ENCODE results near the gene TMEM143. TPM values are rescaled to one million over a fixed set of nuclear protein-coding genes. Genes with fewer than 3 reads are reported as not detected.
"Not testable (repeated sequence)": the region's sequence is repeated elsewhere in the genome, so short reads cannot be mapped to it uniquely, and the experiment has no call there.

The TMEM143 gene
- total RNA-seq, 1 donor from 2014 or later: 19.0 TPM

DNA sequence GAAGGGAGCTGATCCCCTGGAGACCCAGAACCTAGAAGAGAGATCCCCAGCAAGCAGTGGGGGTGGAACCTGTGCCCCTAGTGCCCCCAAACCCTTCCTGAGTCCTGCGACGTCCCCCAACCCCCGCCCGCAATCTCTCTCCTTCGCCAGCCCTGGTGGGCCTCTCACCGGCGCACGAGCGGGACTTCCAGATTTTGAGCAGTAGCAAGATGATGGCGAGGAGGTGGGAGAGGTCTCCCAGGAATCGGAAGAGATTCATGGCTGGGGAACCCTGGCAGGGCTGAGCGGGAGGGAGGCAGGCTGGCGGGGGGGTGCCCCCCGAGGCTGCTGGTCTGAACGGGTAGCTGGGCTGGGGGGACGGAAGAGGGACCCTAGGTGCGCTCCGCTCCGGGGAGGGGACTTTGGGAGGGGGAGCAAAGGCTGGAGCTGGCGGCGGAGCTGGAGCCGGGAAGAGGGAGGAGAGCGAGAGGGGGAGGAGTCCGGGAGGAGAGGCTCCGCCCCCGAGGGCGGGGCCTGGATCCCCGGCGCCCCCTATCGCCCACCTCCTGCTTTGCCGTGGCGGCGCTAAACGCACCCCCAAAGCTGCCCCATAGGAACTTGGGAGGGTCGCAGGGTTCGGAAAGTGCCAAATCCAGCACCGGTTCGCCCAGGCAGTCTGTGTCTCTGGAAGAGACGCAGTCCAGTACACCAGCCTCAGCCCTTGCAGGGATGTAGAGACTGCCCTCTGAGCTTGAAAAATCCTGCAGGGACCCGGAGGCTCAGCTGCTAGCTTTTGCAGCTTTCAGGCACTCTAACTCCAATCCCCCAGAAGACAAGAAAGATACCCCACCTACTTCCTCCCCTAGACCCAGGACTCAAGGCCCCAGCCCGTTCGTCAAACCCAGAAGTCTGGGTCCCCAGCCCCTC lies 27.6 kb upstream of the TMEM143 start, which contains the start of gene KDELR1:
Gene KDELR1, minus strand, starts transcription at position 452 of the 906 bp plus-strand sequence. Its CDS starts 193 bp downstream, at position 259.
- peak; percentile 97 for ATAC-seq
- peak; percentile 83 for DNase-seq (ENCODE audit: low spot score)

DNA sequence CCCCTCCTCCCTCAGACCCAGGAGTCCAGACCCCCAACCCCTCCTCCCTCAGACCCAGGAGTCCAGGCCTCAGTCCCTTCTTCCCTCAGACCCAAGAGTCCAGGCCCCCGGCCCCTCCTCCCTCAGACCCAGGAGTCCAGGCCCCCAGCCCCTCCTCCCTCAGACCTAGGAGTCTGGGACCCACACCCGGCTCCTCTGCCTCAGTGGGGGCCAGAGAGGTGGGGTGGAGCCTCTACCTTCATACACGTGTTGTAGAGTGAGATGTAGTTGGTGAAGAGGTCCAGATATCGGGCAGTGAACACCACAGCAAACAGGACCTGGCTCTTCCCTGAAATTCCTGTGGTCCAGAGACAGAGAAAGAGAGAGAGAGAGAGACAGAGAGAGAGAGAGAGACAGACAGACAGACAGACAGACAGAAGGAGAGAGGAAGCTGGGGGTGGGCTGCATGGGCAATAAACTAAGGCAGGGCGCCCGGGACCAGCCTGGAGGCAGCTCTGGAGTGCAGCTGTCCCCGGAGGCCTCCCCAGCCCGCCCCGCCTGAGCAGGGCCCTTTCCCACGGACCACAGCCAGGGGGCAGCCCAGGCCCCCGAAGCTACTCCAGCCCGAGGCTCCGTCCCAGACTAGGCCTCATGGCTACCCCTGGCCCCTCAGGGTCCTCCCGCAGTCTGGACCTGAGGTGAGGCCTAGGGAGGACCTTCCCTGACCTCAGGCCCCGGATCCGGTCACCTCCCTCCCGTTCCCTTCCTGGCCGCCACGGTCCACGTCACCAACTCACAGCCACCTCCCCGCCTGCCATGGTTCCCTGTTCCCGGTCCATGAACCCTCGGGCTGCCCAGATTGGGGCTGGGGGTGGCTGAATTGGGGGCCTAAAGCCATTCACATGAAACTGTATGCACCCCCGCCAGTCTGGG lies 26.7 kb upstream of the TMEM143 start:
- ATAC-seq: peak; percentile 78

DNA sequence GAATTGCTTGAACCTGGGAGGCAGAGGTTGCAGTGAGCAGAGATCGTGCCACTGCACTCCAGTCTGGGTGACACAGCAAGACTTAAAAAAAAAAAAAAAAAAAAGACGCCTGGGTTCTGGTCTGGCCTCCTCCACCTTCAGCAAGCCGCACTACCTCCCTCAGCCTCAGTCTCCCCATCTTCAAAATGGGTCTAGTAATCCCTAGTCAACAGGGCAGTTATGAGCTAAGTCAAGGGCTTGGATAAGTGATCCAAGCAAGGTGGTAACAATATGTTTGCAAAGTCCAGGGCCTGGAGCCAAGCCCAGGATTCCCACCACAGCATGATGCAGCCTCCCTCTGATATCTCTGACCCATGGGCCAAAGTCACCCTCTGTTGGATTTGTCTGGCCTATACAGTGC lies 23.2 kb upstream of the TMEM143 start:
- ATAC-seq (no peak), DNase-seq (ENCODE audit: low spot score) (no peak)

More for the DNA sequence above, 26.7 kb upstream of the TMEM143 start:
- peak; percentile 67 for DNase-seq (ENCODE audit: low spot score)

DNA sequence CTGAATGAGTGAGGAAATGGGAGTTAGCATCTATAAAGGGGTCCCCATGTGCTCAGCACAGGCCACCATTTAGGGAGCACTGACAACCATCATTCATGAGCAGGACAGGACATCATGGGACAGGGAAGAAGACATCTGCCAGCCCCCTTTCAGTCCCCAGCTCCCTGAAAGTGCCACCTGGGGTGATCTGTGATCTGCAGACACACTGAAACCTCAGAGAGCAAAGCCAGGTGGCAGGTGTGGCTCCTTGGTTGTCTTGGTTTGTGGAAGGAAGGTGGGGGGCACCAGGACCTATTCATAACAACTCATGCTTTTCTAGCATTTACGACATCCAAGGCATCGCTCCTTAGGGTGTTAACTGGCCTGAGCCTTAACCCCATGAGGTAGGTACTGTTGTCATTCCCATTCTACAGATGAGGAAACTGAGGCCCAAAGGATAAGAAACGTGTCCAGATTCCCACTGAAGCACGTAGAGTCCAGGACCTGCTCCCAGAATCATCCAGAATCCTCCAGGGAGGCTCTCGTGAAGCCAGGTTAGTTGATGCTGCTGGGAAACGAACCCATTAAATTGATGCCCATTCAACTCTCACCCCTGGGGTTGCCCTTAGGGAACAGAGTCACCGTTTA lies 21.8 kb upstream of the TMEM143 start:
- no peak for DNase-seq (ENCODE audit: low spot score)
- ATAC-seq: no peak

DNA sequence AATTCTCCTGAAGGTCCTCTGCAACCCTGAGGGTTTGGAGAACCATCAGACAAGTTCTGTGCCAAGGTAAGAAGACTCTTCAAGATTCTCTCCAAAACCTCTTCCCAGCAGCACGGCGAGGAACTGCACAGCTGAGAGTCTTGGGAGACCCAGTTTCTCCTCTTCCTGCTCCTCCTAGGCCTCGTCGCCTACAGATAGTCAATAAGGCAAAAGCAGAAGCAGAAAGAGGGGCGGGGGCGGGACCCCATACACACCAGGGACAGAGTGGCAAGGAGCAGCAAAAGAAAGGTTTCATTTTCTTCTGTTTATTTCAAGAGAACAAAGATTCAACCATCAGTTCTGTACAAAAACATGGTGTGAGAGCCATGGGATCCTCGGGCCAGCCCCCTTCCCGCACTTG lies 18.5 kb upstream of the TMEM143 start:
- DNase-seq (ENCODE audit: low spot score): no peak
- no peak for ATAC-seq

DNA sequence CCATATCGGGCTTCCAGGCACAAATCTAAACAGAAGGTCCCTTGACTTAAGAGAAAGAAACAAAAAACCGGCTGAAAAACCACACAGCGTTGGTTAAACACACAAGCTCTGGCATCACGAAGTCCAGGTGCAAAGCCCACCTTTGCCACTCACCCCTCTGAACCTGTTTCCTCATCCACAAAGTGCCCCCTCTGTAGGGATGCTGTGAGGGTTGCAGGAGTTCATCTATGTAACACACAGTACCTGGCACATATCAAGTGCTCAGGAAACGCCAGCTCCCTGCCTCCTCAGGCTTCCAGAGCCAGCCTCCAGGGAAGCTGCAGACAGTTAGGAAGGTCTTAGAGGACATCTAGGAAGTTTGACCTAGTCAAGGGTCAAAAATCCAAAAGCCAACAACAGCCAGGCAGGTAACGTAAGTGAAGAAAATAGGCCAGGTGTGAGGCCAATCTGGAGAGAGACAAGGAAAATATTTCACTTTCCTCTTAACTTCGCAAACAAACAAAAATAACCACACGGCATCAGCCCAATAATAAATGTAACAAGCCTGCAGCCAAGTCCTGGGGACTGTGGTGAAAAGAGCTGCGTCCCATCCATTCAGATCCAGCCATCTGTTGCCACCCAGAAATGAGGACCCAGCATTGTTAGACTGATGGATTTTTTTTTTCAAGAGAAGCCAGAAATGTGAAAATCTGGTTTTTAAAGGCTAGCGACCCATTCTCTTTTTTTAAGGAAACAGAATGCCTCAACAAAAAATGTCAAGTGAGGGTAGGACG lies 17.6 kb upstream of the TMEM143 start:
- ATAC-seq (no peak), DNase-seq (ENCODE audit: low spot score) (no peak)

DNA sequence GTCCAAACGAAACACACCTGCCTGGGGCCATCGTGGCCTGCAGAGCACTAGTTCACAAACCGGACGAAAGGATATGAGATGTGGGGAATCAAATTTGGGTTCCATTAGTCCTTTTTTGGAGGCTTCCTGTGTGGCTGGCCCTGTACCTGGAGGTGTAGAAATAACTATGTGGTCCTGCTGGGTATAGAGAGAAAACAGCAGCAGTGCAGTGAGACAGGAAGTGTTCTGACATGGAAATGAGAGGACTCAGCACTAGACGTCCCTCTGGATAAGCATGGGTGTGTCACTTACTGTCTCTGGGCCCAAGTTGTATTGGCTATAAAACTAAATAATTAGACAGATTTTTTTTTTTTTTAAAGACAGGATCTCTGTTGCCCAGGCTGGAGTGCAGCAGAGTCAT lies 15.3 kb upstream of the TMEM143 start:
- DNase-seq (ENCODE audit: low spot score) (no peak), ATAC-seq (no peak)

DNA sequence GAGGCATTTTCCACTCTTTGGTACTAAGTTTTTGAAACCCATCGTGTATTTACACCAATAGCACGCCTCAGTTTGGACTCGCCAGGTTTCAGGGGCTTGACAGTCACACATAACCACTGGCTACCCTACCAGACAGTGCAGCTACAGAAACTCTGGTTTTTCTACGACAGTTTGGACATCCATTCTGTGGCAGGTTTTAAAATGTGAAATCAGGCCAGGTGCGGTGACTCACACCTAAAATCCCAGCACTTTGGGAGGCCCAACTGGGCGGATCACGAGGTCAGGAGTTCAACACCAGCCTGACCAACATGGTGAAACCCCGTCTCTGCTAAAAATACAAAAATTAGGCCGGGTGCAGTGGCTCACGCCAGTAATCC lies 14.4 kb upstream of the TMEM143 start:
- ATAC-seq (no peak), DNase-seq (ENCODE audit: low spot score) (no peak)

DNA sequence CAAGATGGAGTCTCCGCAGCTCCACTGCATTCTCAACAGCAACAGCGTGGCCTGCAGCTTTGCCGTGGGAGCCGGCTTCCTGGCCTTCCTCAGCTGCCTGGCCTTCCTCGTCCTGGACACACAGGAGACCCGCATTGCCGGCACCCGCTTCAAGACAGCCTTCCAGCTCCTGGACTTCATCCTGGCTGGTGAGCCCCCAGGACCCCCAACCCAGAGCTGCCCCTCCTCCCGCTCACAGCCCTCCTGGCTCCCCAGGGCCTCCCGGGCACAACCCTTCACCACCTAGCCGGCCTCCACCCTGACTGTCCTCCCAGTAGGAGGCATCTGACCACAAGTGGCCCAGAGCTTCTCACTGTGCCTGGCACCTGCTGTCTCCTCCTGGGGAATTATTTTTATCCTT lies 9.8 kb upstream of the TMEM143 start:
- ATAC-seq (no peak), DNase-seq (ENCODE audit: low spot score) (no peak)

DNA sequence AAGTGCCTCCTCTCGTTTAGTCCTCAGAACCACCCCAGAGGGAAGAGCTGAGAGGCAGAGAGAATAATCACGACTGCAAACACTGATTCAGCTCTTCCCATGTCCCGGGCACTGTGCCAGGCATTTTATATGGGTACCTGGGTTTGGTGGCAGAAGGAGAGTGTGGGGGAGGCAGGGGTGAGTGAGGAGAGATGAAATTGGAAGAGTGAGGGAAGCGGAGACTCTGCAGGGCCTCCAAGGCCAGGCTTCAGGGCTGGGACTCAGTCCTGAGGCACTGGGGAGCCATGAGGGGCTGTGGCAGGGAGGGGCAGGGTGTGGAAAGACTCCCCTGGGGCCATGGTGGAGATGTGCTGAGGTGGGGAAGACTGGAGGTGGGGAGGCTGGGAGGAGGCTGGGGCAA lies 9.2 kb upstream of the TMEM143 start:
- ATAC-seq (no peak), DNase-seq (ENCODE audit: low spot score) (no peak)

DNA sequence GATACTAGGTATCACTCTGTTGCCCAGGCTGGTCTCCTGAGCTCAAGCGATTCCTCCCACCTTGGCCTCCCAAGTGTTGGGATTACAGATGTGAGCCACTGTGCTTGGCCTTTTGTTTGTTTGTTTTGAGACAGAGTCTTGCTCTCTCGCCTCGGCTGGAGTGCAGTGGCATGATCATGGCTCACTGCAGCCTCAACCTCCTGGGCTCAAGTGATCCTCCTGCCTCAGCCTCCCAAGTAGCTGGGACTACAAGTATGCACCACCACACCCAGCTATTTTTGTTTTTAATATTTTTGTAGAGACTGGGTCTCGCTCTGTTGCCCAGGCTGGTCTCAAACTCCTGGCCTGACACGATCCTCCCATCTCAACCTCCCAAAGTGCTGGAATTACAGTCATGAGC lies 8.0 kb upstream of the TMEM143 start:
- not testable (repeated sequence) for DNase-seq (ENCODE audit: low spot score); ATAC-seq

DNA sequence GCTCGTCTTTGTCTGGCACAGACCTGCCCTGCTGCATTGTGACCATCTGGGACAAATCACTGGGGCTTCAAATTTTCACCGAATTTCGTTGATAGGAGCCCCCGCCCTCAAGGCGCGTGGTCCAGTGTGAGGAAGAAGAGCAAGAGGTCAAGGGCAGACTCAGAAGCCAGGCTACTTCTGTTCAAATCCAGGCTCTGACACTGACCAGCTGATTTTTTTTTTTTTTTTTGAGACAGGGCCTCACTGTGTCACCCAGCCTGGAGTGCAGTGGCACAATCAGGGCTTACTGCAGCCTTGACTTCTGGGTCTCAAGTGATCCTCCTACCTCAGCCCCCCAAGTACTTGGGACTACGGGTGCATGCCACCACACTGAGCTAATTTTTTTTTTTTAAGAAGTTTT lies 7.6 kb upstream of the TMEM143 start:
- ATAC-seq: no peak

DNA sequence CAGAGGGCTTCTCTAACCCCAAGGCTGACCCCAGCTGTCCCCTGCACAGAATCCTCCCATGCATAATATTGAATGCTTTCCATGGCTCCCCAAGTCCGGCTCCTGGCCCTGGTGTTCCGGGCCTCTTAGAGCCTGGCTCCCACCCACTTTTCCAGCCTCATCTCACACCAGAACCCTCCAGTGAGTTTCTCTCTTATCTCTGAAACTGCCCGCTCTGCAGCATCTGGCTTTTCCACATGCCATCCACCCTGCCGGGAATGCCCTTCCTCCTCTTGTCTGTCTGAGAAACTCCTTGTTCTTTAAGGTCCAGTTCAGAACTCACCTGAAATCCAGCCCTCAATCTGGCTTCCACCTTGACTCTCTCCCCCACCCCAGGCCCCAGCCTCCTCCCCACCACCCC lies 7.2 kb upstream of the TMEM143 start:
- DNase-seq (ENCODE audit: low spot score) (no peak), ATAC-seq (no peak)

More for the DNA sequence above, 7.6 kb upstream of the TMEM143 start:
- DNase-seq (ENCODE audit: low spot score): no peak

DNA sequence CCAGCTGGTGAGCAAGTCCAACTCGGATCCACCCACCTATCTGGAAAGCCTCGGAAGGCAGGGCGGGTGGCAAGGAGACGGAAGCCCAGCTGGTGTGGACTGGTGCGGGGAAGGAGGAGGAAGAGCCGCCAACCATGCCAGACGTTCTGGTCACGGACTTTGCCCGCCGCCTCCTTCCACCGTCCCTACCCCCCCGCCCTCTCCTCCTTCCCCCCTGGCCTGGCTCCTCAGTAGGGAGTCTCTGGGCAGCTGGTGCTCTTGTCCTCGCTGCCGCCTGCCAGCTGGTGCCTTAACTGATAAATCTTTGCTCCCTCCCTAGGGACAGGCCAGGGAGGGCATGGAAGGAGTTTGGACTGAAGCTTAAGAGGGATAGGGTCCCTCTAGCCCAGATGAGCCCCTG lies 5.2 kb upstream of the TMEM143 start:
- no peak for DNase-seq (ENCODE audit: low spot score)
- no peak for ATAC-seq

DNA sequence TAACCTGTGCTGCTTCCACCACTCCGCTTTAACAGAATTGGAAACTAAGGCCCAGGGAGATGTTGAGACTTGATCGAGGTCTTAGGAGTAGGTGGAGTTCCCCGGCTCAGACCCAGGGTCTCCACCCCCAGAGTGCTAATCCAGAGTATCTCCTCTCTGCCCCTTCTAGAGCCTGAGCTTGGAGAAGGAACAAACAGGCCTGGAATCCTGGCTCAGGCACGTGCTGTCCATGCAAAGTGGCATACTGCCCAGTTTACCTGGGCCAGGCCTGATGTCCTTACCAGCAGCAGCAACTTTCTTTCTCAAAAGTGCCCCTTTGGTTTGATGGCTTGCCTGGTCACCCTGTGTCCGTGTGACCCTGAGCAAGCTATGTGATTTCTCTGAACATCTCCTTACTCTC lies 4.1 kb upstream of the TMEM143 start:
- peak; percentile 69 for DNase-seq (ENCODE audit: low spot score)
- no peak for ATAC-seq

DNA sequence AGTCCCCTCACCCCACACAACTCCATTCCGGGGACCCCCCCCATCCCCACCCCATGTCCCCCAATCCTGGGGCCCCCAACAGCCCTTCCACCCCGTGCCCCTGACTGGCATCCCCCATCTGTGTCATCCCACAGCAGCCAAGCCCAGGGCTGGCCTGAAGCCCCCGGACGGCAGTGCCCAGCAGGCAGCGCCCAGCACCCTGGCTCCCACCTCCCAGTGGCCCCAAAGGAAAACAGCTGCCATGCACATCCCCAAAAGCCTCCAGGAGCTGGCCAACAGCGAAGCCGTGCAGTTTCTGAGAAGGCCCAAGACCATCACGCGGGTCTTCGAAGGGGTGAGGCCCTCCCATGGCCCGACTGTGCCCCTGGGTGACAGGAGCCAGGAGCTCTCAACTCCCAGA lies 1.9 kb upstream of the TMEM143 start:
- DNase-seq (ENCODE audit: low spot score) (no peak), ATAC-seq (no peak)

DNA sequence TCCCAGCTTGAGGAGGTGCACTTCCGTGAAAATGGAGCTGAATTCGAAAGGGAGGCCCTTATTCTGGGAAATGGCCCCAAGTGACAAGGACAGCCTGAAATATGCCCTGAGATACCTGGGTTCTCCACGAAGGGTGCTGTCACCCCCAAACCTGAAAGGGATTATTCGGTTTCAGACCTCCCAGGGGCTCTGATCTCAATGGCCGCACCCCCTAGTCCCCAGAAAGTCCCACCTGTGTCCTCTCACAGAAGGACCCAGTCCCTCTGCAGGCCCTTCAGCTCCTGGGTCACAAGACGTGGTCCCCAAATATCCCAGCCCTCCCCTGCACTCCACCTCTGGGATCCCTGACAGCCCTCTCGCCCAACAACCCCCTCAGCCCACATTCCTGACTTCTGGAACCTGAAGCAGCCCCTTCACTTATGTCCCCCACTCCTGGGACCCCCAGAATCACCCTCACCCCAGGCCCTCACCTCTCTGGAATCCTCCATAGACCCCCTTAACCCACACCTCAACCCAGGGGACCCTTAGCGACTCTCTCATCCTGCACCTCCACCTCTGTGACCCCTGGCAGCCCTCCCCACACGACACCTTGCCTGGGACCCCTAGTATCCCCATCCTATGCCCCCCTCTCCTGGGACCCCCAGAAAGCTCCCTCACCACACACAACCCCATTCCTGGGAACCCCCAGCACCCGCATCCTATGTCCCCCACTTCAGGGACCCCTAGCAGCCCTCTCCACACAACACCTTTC lies 1.0 kb upstream of the TMEM143 start:
- DNase-seq (ENCODE audit: low spot score): peak; percentile 51
- no peak for ATAC-seq

DNA sequence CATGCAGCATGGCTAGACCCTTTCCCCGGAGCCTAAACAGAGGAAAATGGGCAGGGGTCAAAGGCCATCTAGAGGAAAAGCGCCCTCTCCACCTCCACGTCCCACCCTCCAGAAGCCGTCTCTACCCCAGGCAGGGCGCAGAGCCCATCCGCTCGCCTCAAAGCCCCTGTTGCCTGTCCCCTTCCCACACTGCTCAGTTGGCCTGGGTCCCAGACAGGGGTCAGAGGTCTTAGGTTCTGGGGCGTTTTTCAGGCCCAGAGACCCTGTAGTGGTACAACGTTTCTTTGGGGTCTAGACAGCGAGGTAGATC lies 285 bp downstream of the TMEM143 start:
- ATAC-seq (peak; percentile 49), DNase-seq (ENCODE audit: low spot score) (no peak)

DNA sequence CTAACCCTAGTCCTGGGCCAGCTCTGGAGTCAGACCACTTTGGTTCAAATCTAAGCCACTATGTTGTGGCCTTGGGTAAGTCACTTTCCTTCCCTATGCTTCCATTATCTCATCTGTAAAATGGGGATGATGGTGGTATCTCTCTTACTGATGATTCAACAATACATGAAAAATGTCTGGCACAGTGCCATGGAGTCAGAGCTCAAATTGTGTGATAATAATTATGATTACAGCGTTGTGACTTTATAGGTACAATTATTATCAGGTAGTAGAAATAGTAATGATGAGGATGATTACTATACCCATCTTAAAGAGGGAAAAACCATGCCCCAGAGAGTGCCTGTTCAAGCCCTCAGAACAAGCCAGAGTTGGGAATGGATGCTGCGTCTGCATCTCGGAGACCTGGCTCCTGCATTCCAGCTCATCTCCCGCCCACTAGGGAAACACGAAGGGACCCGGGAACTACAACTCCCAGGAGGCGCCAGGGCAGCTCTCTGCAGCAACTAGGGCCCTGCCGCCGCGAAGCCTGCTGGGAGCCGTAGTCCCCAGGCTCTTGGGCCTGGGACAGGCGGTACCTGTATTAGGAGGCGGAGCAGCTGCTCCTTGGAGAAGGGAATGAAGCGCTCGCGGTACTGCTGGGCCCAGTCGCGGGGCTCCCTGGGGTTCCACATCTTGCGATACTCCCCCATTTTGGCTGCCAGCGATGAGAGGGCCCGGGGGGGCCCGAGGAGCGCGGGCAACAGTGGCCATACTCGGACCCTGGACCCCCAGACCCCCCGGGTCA lies 832 bp downstream of the TMEM143 start:
- ATAC-seq: peak; percentile 89
- DNase-seq (ENCODE audit: low spot score): peak; percentile 97
